Inflammatory macrophage treated with lipopolysaccharide for 1 hour (primary cell): ENCODE data around the gene TIMM23.
"Not testable (repeated sequence)": the region's sequence is repeated elsewhere in the genome, so short reads cannot be mapped to it uniquely, and the experiment has no call there.

Experiments used
- DNase-seq, 2 donors: peaks; one replicate each; pipeline ENCODE4 v3.0.0-alpha.2; 2020 to 2022

Gene TIMM23

DNA sequence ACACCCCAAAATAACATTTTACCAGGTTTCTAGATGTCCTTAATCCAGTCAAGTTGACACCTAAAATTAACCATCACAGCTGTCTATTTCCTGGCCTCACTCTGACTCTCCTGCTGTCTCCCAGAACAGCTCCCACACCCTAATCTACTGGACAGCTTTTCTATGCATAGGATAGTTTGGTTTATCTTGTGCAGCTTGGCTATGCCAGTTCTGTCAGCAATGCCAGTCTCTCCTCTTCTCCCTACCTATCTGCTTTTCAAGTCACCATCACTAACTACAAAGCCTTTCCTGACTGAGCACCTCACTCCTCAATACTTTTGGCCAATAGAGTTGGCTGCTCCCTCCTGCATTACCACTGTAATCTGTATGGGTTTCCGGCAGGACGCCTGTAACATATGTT lies 53.1 kb downstream of the TIMM23 start:
- DNase-seq = no peak

DNA sequence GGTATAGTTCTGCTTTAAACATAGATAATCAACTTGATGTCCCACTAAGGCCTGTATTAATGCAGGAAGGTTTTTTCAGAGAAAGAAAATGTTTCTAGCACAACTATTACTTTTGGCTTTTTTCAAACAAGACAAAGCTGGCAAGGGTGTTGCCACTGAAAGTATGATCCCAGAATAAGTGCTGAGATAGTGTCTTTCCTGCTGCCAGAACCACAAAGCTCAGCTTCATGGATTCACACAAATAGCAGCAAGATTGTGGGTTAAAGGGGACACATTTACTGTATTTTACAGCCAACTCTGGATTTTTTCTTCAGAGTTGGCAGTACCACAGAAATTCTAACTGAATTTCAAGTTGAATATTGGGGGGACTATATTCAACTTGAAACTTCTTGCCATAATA lies 53.8 kb downstream of the TIMM23 start:
- DNase-seq = no peak

DNA sequence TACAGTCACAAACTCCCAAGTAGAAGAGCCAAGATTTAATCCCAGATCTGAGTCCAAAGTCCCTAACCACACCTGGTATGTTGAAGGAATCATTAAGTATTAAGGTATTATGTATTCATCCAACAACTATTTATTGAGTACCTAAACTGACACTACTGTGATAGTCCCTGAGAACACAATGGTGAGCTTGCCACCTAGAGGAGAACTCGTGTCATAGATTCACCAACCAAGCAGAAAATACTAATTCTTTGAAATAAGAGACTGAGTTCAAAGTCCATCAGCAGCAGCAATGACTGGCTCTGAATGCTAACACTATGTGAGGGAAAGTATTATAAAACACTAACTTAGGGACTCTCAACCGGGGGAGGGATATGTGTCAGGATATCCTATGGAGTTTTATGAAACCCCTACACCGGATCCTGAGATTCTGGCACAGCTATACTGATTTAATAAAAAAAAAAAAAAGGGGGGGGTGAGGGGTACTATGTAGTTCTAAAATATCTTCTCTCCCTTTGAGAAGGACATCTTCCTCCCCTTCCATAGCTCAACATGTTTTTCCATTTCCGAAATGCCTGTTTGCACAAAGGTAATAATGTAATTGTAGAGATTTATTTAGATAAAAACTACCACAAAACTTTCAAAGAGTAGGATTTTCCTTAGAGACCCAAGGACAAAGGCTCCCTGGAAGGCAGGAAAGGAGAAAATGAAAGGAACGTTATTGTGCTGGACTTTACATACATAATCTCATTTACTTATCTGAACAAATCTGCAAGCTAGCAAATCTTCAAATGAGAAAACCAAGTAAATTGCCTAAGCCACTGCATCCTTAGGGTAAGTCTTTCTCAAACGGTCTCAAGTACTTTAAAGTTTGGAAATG lies 56.5 kb downstream of the TIMM23 start:
- DNase-seq = peak; percentile 52 to 67

- DNase-seq = no peak
These were observed 57.3 kb downstream of the TIMM23 start for GRCh38 chr10:46029461-46030030.

GRCh38 chr10:46030091-46030937 lies 58.0 kb downstream of the TIMM23 start, which contains the start of gene NCOA4:
TSS of gene NCOA4 (minus strand) at chr10:46030623. CDS start at chr10:46016680, 13,943 bp downstream.
- peak; percentile 96 to 98 for DNase-seq

GRCh38 chr10:46031648-46032532 lies 59.6 kb downstream of the TIMM23 start:
- no peak for DNase-seq

- no peak for DNase-seq
These were observed 61.3 kb downstream of the TIMM23 start for GRCh38 chr10:46033602-46034011.

DNA sequence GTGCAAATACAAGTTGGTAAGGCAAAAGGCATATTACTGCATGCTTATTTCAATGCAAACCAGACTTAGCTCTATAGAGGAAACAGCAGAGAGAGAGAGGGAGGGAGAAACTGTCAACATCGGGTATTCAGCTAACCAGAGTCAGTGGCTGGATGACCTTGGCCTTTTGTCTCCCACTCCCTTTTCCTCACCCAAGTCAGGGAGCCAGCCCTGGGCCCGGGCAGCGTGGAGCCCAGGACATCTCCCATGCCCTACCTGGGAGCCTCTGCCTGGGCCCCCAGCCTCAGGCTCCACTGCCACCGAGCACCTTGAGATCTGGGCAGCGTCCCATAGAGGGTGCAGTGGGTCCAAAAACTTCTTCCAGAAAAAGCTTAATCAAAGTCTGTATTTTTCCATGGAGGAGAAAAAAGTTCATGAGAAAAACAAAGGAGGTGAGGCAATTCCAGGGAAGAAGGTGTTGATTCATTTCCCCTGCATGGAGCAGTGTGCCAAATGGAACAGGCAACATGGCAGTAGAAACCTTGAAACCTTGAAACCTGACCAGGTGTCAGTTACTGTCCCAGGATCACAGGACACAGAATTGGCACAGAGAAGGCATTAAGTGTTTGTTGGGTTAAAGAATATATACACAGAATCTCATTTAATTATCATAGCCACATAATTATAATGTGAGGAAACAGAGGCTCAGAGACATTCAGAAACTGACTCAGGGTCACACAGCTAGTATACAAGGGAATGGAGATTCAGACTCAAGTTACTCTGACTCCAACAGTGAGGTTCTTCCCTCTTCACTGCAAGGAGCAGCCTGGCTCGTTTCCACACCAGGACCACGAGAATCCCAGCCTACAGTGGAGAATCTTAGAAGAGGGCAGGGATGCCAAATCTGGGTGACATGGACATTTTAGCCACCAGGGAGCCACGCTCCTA lies 63.9 kb downstream of the TIMM23 start:
- no peak for DNase-seq

DNA sequence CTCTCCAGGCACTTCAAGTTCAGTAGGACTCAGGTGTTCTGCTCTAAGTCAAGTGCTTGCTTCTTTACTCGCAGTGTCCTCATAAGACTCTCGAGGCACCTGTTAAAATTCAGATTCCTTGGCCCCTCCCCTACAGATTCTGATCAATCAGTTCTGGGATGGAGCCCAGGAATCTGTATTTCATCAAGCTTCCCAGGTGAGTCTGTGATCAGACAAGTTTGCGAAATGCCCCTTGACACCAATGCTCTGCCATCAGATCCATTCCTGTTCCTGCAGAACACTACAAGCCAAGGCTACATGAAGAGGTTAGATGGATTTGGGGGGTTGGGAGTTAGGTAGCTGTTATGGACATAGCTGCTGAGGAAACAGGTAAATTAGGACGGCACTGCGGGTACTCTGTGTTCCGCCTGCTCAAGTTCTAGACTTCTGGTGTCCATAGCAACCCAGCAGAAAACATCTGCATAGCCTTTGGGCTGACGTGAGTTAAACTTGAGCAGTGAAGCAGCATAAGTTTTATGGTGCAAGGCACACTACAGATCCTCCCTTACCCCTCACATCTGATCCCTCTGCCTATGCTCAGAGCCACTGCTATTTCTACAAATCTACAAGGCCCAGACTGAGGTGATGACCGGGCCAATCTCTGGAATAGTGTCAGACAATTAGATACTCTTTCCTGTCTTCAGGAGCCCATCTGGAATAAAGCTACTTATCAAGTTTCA lies 65.0 kb downstream of the TIMM23 start:
- DNase-seq = no peak

GRCh38 chr10:46040004-46040403 lies 67.7 kb downstream of the TIMM23 start:
- DNase-seq = no peak

GRCh38 chr10:46042527-46042926 lies 70.2 kb downstream of the TIMM23 start:
- DNase-seq = no peak

DNA sequence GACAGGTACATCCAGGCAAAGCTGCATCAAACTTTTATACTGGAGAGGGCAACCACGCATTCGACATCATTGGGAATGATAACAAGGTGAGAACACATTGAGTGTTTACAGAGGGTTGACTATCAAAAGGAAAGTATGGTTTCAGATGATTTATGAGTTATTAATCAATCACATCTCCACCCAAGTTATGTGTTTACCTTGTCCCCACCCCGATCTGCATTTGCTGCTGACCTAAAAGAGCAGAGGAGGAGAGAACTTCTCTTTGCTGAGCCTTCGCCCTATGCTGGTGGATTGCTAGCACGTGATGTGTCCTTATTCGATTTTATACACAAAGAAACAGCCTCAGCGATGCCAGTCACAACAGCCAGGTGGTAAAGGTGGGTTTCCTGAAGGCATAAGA lies 74.0 kb downstream of the TIMM23 start, which contains the start of gene MSMB:
MSMB (minus strand) TSS at position 9 of the 400 bp plus-strand sequence. CDS start 32 bp downstream, outside the sequence.
- no peak for DNase-seq

DNA sequence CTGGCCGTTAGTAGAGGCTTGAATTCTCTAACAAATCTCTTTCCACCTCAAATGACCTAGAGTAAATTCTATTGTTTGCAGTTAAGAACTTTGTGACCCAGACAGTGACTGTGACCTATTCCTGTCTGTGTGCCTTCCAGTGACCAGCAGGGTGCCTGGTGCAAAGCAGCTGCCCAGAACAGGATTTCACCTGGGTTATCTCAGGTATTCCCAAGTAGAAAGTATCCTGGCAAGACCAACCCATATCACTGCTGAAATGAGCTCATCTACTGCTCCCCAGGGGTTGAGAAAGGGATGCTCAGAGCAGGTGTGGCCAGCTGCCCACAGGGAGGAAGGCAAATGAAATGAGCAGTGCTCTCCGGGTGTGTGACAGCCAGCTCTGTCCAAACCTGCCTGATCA lies 75.9 kb downstream of the TIMM23 start:
- DNase-seq = no peak

GRCh38 chr10:46049497-46049831 lies 77.2 kb downstream of the TIMM23 start:
- DNase-seq = not testable (repeated sequence)

GRCh38 chr10:46050941-46051623 lies 78.8 kb downstream of the TIMM23 start:
- peak in 1 of 2 donors; percentile 31 for DNase-seq

DNA sequence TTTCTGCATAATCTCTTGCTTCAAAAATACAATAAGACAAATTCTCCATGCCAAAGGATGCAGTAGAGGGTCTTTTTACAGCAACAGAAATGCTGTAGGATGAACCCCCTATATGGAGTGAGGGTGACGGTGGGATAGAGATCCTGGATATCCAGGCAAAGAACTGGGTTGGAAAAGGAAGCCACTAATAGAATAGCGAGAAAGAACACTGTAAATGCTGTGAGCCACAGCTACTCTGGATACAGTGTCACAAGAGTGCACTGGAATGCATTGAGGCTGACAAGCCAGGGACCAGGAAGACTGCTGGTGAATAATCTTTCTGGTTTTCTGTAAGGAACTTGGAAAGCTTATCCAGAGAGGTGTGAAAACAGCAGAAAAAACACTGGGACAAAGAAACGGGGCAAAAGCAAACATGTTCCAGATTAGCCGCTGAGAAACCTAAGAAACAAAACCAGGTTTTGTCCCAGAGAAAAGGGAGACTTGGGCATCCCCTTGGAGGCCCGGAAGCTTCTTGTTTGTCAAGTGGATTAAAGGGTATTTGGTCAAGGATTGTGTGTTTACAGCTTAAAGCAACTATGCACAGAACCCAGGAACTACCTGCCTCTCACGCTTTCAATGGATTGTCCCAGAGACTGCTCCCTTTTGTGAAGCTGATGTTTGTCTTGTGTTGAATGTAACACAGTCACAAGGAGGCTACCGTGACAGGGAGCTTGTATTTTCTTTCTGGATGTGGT lies 79.9 kb downstream of the TIMM23 start:
- no peak for DNase-seq

GRCh38 chr10:46052791-46053375 lies 80.6 kb downstream of the TIMM23 start:
- DNase-seq = no peak
